ENCODE measurements around the gene KLHL22. TPM values are rescaled to one million over a fixed set of nuclear protein-coding genes. Genes with fewer than 3 reads are reported as not detected.

Gene KLHL22
- total RNA-seq, 1 experiment from 2014 or later, result 14.8 TPM

DNA sequence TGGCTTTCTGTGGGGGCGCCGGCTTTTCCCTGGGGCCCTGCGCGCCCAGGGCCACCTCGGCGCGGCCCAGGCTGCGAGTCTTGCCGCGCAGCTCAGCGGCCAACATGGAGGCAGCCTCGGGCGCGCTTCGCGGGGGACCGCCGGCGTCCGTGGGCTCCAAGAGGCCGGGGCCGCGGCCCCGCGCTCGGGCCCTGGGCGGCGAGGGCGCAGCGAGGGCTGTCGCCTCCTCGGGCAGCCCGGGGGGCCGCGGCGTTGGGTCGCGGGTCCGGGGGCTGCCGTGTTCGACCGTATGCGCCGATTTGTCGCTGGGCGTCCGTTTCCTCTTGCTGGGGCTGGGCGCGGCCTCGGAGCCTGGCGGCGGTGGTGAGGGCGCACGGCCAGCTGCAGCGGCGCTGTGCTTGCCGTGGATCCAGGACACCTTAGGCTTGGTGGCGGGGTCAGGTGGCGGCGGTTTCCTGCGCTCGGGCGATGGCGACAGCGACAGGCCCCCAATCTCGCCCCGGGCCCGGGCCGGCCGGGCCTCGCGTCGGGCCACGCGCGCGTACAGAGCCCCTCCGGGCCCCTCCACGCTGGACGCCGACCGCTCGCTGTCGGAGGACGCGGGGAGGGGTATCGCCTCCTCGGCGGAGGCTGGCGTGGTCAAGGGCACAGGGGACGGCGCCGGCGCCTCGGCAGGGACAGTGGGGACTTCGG lies 69.9 kb downstream of the KLHL22 start:
- no peak overlapping the region for H3K9ac ChIP-seq (ENCODE audit: low read length)
- BruUV-seq (replicated peaks), result no TSS peak
- H3K9me3 ChIP-seq (ENCODE audit: low read length), result no peaks in the 10 kb centered on the region
- H3K4me3 ChIP-seq (ENCODE audit: low read length), result no peak overlapping the region
- no peaks in the 10 kb centered on the region for H3K79me2 ChIP-seq (ENCODE audit: low read length)
- ChIA-PET CTCF (no interaction called here), POLR2A (ENCODE audit: unreplicated experiment) (no interaction called here)
- H3K4me2 ChIP-seq (ENCODE audit: low read length), result no peak overlapping the region
- no peaks in the 10 kb centered on the region for H3K27me3 ChIP-seq (ENCODE audit: low read length)
- H3F3A ChIP-seq (ENCODE audit: low read length, unreplicated experiment), result no peaks in the 10 kb centered on the region
- H2AFZ ChIP-seq (ENCODE audit: low read length), result no peak overlapping the region
- no peak for ATAC-seq
- no peaks in the 10 kb centered on the region for H3K36me3 ChIP-seq (ENCODE audit: low read depth, low read length)
- H3K4me1 ChIP-seq (ENCODE audit: insufficient read depth, low read length), result no peaks in the 10 kb centered on the region
- no peaks in the 10 kb centered on the region for H3K9me2 ChIP-seq (replicated peaks; ENCODE audit: low read length)
- no peak overlapping the region for H3K27ac ChIP-seq (ENCODE audit: low read length)
- H4K20me1 ChIP-seq (ENCODE audit: low read length), result no peaks in the 10 kb centered on the region
- no peak for DNase-seq
- intact Hi-C loops (cut with micrococcal nuclease), result no loop called here
- TF ChIP-seq EZH2phosphoT487 (IDR thresholded peaks at IDR 0.05; ENCODE audit: borderline replicate concordance, low read length) (no peak), EZH2 (IDR thresholded peaks at IDR 0.05; ENCODE audit: low read length, unreplicated experiment) (no peak)
- TF ChIP-seq, protein P1, sequence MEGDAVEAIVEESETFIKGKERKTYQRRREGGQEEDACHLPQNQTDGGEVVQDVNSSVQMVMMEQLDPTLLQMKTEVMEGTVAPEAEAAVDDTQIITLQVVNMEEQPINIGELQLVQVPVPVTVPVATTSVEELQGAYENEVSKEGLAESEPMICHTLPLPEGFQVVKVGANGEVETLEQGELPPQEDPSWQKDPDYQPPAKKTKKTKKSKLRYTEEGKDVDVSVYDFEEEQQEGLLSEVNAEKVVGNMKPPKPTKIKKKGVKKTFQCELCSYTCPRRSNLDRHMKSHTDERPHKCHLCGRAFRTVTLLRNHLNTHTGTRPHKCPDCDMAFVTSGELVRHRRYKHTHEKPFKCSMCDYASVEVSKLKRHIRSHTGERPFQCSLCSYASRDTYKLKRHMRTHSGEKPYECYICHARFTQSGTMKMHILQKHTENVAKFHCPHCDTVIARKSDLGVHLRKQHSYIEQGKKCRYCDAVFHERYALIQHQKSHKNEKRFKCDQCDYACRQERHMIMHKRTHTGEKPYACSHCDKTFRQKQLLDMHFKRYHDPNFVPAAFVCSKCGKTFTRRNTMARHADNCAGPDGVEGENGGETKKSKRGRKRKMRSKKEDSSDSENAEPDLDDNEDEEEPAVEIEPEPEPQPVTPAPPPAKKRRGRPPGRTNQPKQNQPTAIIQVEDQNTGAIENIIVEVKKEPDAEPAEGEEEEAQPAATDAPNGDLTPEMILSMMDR (conservative IDR thresholded peaks at IDR 0.05; ENCODE audit: low read depth, low read length), result no peak

DNA sequence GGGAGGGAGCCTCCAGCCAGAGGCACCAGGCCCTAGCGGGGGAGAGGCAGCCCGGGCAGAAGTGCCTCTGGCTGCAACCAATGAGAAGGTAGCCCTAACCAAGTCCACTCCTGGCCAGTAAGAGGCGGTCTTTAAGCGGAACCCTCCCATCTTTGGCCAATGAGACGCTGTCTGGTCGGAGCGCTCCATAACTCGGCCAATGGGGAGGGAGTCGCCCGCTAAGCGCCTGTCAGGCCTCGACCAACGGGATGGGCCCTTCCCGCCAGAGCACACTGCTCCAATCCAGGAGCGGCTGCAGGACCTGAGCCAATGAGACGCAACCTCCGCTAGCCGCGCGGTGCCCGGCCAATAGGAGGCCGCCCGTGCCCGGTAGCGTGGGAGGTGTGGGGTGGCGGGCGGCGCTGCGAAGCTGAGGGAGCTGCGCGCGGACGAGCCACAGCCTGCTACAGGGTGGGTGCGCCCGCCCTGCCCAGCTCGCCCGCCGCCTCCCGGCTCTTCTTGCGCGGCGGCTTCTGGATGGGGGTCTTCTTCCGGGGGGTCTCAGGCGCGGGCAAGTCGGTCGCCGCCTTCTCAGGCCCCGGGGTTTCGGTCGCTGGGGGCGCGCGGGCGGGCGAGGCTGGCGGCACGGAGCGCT lies 70.5 kb downstream of the KLHL22 start:
- Histone ChIP-seq H3K27me3 (ENCODE audit: low read length) (no peaks in the 10 kb centered on the region), H4K20me1 (ENCODE audit: low read length) (no peaks in the 10 kb centered on the region), H3K4me3 (ENCODE audit: low read length) (no peak overlapping the region), H3K4me1 (ENCODE audit: insufficient read depth, low read length) (no peaks in the 10 kb centered on the region), H3K36me3 (ENCODE audit: low read depth, low read length) (no peaks in the 10 kb centered on the region), H3K9ac (ENCODE audit: low read length) (no peak overlapping the region), H3K9me3 (ENCODE audit: low read length) (no peaks in the 10 kb centered on the region), H3K79me2 (ENCODE audit: low read length) (no peaks in the 10 kb centered on the region), H3K9me2 (replicated peaks; ENCODE audit: low read length) (no peaks in the 10 kb centered on the region), H3K4me2 (ENCODE audit: low read length) (no peak overlapping the region), H3F3A (ENCODE audit: low read length, unreplicated experiment) (no peaks in the 10 kb centered on the region), H3K27ac (ENCODE audit: low read length) (no peak overlapping the region), H2AFZ (ENCODE audit: low read length) (no peak overlapping the region)
- no peak for TF ChIP-seq EZH2phosphoT487 (IDR thresholded peaks at IDR 0.05; ENCODE audit: borderline replicate concordance, low read length)
- TF ChIP-seq, protein P1 (conservative IDR thresholded peaks at IDR 0.05; ENCODE audit: low read depth, low read length), result no peak
- no peak for TF ChIP-seq EZH2 (IDR thresholded peaks at IDR 0.05; ENCODE audit: low read length, unreplicated experiment)
- BruUV-seq (replicated peaks), result no TSS peak
- ChIA-PET POLR2A (ENCODE audit: unreplicated experiment) (no interaction called here), CTCF (no interaction called here)
- intact Hi-C loops (cut with micrococcal nuclease), result no loop called here
- ATAC-seq (no peak), DNase-seq (no peak)

DNA sequence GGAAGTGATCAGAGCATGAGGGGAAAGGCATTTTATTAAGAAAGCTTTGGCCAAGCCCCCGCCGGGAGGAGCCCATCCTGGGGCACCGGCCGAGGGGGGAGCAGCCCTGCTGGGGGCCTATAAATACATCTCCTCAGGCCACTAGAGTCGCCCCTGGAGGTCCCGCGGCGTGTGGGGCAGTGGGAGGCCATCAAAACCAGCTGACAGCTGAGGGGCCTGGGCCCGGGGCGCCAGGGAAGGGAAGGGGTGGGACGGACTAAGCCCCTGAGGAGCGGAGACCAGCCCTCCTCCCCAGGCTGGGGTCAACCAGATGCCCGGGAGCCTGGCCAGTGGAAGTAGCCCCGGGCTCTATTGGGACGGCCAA lies 71.0 kb downstream of the KLHL22 start:
- intact Hi-C loops (cut with micrococcal nuclease), result no loop called here
- no peak overlapping the region for H3K27ac ChIP-seq (ENCODE audit: low read length)
- no peak for DNase-seq
- H4K20me1 ChIP-seq (ENCODE audit: low read length), result no peaks in the 10 kb centered on the region
- H3K4me3 ChIP-seq (ENCODE audit: low read length), result no peak overlapping the region
- CTCF ChIA-PET, result no interaction called here
- no peak overlapping the region for H3K4me2 ChIP-seq (ENCODE audit: low read length)
- no TSS peak for BruUV-seq (replicated peaks)
- no peaks in the 10 kb centered on the region for H3K9me3 ChIP-seq (ENCODE audit: low read length)
- no peaks in the 10 kb centered on the region for H3K79me2 ChIP-seq (ENCODE audit: low read length)
- no peaks in the 10 kb centered on the region for H3K27me3 ChIP-seq (ENCODE audit: low read length)
- no peak overlapping the region for H3K9ac ChIP-seq (ENCODE audit: low read length)
- H3F3A ChIP-seq (ENCODE audit: low read length, unreplicated experiment), result no peaks in the 10 kb centered on the region
- ATAC-seq, result no peak
- POLR2A ChIA-PET (ENCODE audit: unreplicated experiment), result no interaction called here
- no peak overlapping the region for H2AFZ ChIP-seq (ENCODE audit: low read length)
- TF ChIP-seq EZH2 (IDR thresholded peaks at IDR 0.05; ENCODE audit: low read length, unreplicated experiment), result no peak
- TF ChIP-seq, protein P1 (conservative IDR thresholded peaks at IDR 0.05; ENCODE audit: low read depth, low read length), result no peak
- TF ChIP-seq EZH2phosphoT487 (IDR thresholded peaks at IDR 0.05; ENCODE audit: borderline replicate concordance, low read length), result no peak
- H3K9me2 ChIP-seq (replicated peaks; ENCODE audit: low read length), result no peaks in the 10 kb centered on the region
- no peaks in the 10 kb centered on the region for H3K4me1 ChIP-seq (ENCODE audit: insufficient read depth, low read length)
- no peaks in the 10 kb centered on the region for H3K36me3 ChIP-seq (ENCODE audit: low read depth, low read length)

All from PC-3 (cell line).